ENCODE results near the gene KIAA1210. TPM values are rescaled to one million over a fixed set of nuclear protein-coding genes. Genes with fewer than 3 reads are reported as not detected.

KIAA1210 gene
- polyA plus RNA-seq, 1 experiment = not detected

- TF ChIP-seq CTCF (IDR thresholded peaks at IDR 0.05; ENCODE audit: low read depth, low read length) = peak; percentile 69
- POLR2A ChIA-PET = no interaction called here
- Histone ChIP-seq H3K4me3 (ENCODE audit: low read depth, low read length) (no peak overlapping the region), H3K27me3 (ENCODE audit: control insufficient read depth, insufficient read depth, low read length) (no peaks in the 10 kb centered on the region), H3K27ac (ENCODE audit: low read depth, low read length) (no peak overlapping the region), H3K9me3 (ENCODE audit: control insufficient read depth, insufficient read depth, low read length) (no peaks in the 10 kb centered on the region)
- CTCF ChIA-PET = interaction anchor here (0.6 to 3.7 kb wide), 27 partner anchors 9 to 1943 kb away, joined by 3 to 48 read pairs (median 4); no protein-coding TSS in a partner anchor
- DNase-seq (ENCODE audit: low read depth, low spot score) = peak; percentile 15
Measured at GRCh38 chrX:119067023-119067739, 60.4 kb downstream of the KIAA1210 start.

GRCh38 chrX:119063428-119063827, 64.2 kb downstream of the KIAA1210 start:
- no peak overlapping the region for H3K27ac ChIP-seq (ENCODE audit: low read depth, low read length)
- POLR2A ChIA-PET = no interaction called here
- H3K27me3 ChIP-seq (ENCODE audit: control insufficient read depth, insufficient read depth, low read length) = no peaks in the 10 kb centered on the region
- DNase-seq (ENCODE audit: low read depth, low spot score) = no peak
- TF ChIP-seq CTCF (IDR thresholded peaks at IDR 0.05; ENCODE audit: low read depth, low read length) = no peak
- H3K9me3 ChIP-seq (ENCODE audit: control insufficient read depth, insufficient read depth, low read length) = no peaks in the 10 kb centered on the region
- no peak overlapping the region for H3K4me3 ChIP-seq (ENCODE audit: low read depth, low read length)
- CTCF ChIA-PET = interaction anchor here (2.7 kb wide), 1 partner anchor 58 kb away, joined by 8 read pairs; no protein-coding TSS in a partner anchor

GRCh38 chrX:119062750-119063374, 64.8 kb downstream of the KIAA1210 start:
- Histone ChIP-seq H3K27ac (ENCODE audit: low read depth, low read length) (no peak overlapping the region), H3K27me3 (ENCODE audit: control insufficient read depth, insufficient read depth, low read length) (no peaks in the 10 kb centered on the region), H3K9me3 (ENCODE audit: control insufficient read depth, insufficient read depth, low read length) (no peaks in the 10 kb centered on the region), H3K4me3 (ENCODE audit: low read depth, low read length) (no peak overlapping the region)
- DNase-seq (ENCODE audit: low read depth, low spot score) = no peak
- ChIA-PET CTCF (interaction anchor here (2.7 kb wide), 1 partner anchor 57 kb away, joined by 8 read pairs; no protein-coding TSS in a partner anchor), POLR2A (no interaction called here)
- no peak for TF ChIP-seq CTCF (IDR thresholded peaks at IDR 0.05; ENCODE audit: low read depth, low read length)

GRCh38 chrX:119055687-119056086, 71.9 kb downstream of the KIAA1210 start:
- no peak for TF ChIP-seq CTCF (IDR thresholded peaks at IDR 0.05; ENCODE audit: low read depth, low read length)
- ChIA-PET POLR2A (no interaction called here), CTCF (interaction anchor here (3.1 kb wide), 1 partner anchor 11 kb away, joined by 20 read pairs; no protein-coding TSS in a partner anchor)
- H3K27me3 ChIP-seq (ENCODE audit: control insufficient read depth, insufficient read depth, low read length) = peaks cover 4% of the 10 kb centered on the region
- no peak overlapping the region for H3K27ac ChIP-seq (ENCODE audit: low read depth, low read length)
- H3K4me3 ChIP-seq (ENCODE audit: low read depth, low read length) = no peak overlapping the region
- DNase-seq (ENCODE audit: low read depth, low spot score) = no peak
- no peaks in the 10 kb centered on the region for H3K9me3 ChIP-seq (ENCODE audit: control insufficient read depth, insufficient read depth, low read length)

- ChIA-PET POLR2A (no interaction called here), CTCF (no interaction called here)
- Histone ChIP-seq H3K4me3 (ENCODE audit: low read depth, low read length) (no peak overlapping the region), H3K27me3 (ENCODE audit: control insufficient read depth, insufficient read depth, low read length) (no peaks in the 10 kb centered on the region), H3K27ac (ENCODE audit: low read depth, low read length) (no peak overlapping the region), H3K9me3 (ENCODE audit: control insufficient read depth, insufficient read depth, low read length) (no peaks in the 10 kb centered on the region)
- no peak for DNase-seq (ENCODE audit: low read depth, low spot score)
- no peak for TF ChIP-seq CTCF (IDR thresholded peaks at IDR 0.05; ENCODE audit: low read depth, low read length)
Measured at GRCh38 chrX:119045884-119046283, 81.7 kb downstream of the KIAA1210 start.

All from AG04450 (cell line).